C4-2B (cell line): ENCODE data around the gene CUZD1.

Experiments
- ZFX ChIP-seq: fragments of 450-650 bp; IDR thresholded peaks from 2 replicates; pipeline ENCODE4 v1.6.1; 2017
- TF ChIP-seq, protein P1 (sequence below): fragments of 450-650 bp; conservative IDR thresholded peaks from 2 replicates; pipeline ENCODE4 v1.5.1; 2017; ENCODE audit warnings: mild to moderate bottlenecking

DNA sequence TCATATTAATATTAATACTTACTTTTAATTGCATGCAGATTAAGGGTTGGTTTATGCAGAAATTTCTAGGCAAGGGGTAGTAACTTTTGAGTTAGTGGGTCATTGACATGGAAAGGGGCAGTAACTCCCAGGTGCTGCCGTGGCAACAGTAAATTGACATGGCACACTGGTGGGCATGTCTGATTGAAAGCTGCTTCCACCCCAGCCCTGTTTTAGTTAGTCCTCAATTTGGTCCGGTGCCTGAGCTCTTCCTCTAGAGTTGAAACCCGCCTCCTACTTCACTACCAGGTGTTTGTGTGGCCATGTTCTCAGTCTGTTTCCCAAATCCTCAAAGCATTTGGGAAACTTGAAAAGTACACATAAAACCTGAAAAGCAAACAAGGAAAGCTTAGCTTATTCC is 18.4 kb downstream of the CUZD1 start:
- TF ChIP-seq ZFX = no peak
- TF ChIP-seq, protein P1, sequence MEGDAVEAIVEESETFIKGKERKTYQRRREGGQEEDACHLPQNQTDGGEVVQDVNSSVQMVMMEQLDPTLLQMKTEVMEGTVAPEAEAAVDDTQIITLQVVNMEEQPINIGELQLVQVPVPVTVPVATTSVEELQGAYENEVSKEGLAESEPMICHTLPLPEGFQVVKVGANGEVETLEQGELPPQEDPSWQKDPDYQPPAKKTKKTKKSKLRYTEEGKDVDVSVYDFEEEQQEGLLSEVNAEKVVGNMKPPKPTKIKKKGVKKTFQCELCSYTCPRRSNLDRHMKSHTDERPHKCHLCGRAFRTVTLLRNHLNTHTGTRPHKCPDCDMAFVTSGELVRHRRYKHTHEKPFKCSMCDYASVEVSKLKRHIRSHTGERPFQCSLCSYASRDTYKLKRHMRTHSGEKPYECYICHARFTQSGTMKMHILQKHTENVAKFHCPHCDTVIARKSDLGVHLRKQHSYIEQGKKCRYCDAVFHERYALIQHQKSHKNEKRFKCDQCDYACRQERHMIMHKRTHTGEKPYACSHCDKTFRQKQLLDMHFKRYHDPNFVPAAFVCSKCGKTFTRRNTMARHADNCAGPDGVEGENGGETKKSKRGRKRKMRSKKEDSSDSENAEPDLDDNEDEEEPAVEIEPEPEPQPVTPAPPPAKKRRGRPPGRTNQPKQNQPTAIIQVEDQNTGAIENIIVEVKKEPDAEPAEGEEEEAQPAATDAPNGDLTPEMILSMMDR = no peak
